Osteocyte (in vitro differentiated cells): ENCODE results near the gene ANXA10. TPM values are rescaled to one million over a fixed set of nuclear protein-coding genes. Genes with fewer than 3 reads are reported as not detected.

Experiments
- DNase-seq: peaks from one replicate; pipeline ENCODE4 v3.0.0; 2021; ENCODE audit warnings: mixed read lengths; ENCODE audit not compliant: unreplicated experiment; ENCODE audit errors: extremely low spot score
- H3K27ac Mint-ChIP-seq: one replicate; pipeline ENCODE4 v1.8.0; 2021; ENCODE audit warnings: mild to moderate bottlenecking, mixed read lengths; ENCODE audit not compliant: unreplicated experiment
- H3K27me3 Mint-ChIP-seq: one replicate; pipeline ENCODE4 v1.8.0; 2021; ENCODE audit warnings: mixed read lengths; ENCODE audit not compliant: unreplicated experiment
- H3K36me3 Mint-ChIP-seq: one replicate; pipeline ENCODE4 v1.8.0; 2021; ENCODE audit warnings: mixed read lengths; ENCODE audit not compliant: unreplicated experiment
- H3K4me1 Mint-ChIP-seq: one replicate; pipeline ENCODE4 v1.8.0; 2021; ENCODE audit warnings: mixed read lengths; ENCODE audit not compliant: unreplicated experiment
- H3K4me3 Mint-ChIP-seq: one replicate; pipeline ENCODE4 v1.8.0; 2021; ENCODE audit warnings: mild to moderate bottlenecking, moderate library complexity, mixed read lengths; ENCODE audit not compliant: unreplicated experiment
- H3K9me3 Mint-ChIP-seq: one replicate; pipeline ENCODE4 v1.8.0; 2021; ENCODE audit warnings: mixed read lengths; ENCODE audit not compliant: unreplicated experiment
- long read RNA-seq: library from polyadenylated mRNA; unstranded; transcript quantifications from one replicate; pipeline ENCODE4 v2.0.0, GENCODE V29; 2021
- total RNA-seq: library from RNA; stranded (reverse); gene quantifications from 2 replicates; pipeline ENCODE4 v1.2.1, GENCODE V29; 2021
- TF ChIP-seq, protein P1 (sequence below): fragments of 200-600 bp; sonication (generic); IDR thresholded peaks from 2 replicates; pipeline ENCODE4 v1.5.0; 2021; ENCODE audit warnings: antibody characterized with exemption, mild to moderate bottlenecking, moderate library complexity

ANXA10 gene, protein sequence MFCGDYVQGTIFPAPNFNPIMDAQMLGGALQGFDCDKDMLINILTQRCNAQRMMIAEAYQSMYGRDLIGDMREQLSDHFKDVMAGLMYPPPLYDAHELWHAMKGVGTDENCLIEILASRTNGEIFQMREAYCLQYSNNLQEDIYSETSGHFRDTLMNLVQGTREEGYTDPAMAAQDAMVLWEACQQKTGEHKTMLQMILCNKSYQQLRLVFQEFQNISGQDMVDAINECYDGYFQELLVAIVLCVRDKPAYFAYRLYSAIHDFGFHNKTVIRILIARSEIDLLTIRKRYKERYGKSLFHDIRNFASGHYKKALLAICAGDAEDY
- total RNA-seq, result not detected in 2 replicates
- long read RNA-seq, result 0 reads

DNA sequence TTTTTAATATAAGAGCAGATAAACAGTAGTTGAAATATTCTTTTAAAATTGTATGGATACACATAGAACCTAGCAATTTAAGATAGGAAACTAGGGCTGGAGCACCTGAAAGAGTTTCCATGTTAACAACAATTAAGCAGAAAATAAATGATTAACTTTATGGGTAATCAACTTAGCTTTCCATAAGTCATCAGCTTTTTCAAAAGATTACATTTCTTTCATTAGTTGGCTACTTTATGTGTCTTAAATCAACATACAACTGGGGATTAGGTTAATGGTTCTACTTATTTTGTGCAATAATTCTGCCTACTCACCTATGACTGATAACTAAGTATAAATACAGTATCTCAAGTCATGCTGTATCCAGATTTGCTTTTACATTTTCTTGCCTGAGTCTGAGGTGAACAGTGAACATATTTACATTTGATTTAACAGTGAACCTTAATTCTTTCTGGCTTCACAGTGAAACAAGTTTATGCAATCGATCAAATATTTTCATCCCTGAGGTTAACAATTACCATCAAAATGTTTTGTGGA, at the start of gene ANXA10:
Gene ANXA10, plus strand, starts transcription at position 362 of the 537 bp plus-strand sequence. Its CDS starts 164 bp downstream, at position 526.
- Mint-ChIP-seq H3K4me1 (peaks cover 2% of the 10 kb centered on the region), H3K9me3 (peaks cover 9% of the 10 kb centered on the region), H3K36me3 (no peaks in the 10 kb centered on the region), H3K27me3 (peaks cover 9% of the 10 kb centered on the region), H3K4me3 (no peak within 1 kb of the TSS), H3K27ac (no peak within 1 kb of the TSS)
- TF ChIP-seq, protein P1, sequence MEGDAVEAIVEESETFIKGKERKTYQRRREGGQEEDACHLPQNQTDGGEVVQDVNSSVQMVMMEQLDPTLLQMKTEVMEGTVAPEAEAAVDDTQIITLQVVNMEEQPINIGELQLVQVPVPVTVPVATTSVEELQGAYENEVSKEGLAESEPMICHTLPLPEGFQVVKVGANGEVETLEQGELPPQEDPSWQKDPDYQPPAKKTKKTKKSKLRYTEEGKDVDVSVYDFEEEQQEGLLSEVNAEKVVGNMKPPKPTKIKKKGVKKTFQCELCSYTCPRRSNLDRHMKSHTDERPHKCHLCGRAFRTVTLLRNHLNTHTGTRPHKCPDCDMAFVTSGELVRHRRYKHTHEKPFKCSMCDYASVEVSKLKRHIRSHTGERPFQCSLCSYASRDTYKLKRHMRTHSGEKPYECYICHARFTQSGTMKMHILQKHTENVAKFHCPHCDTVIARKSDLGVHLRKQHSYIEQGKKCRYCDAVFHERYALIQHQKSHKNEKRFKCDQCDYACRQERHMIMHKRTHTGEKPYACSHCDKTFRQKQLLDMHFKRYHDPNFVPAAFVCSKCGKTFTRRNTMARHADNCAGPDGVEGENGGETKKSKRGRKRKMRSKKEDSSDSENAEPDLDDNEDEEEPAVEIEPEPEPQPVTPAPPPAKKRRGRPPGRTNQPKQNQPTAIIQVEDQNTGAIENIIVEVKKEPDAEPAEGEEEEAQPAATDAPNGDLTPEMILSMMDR, result no peak
- DNase-seq, result no peak

GRCh38 chr4:168045354-168045753, 47.0 kb upstream of the ANXA10 start:
- TF ChIP-seq, protein P1, result no peak
- Mint-ChIP-seq H3K4me1 (no peaks in the 10 kb centered on the region), H3K9me3 (peaks cover 8% of the 10 kb centered on the region), H3K27ac (no peak overlapping the region), H3K4me3 (no peak overlapping the region), H3K27me3 (peaks cover 12% of the 10 kb centered on the region), H3K36me3 (no peaks in the 10 kb centered on the region)
- no peak for DNase-seq

DNA sequence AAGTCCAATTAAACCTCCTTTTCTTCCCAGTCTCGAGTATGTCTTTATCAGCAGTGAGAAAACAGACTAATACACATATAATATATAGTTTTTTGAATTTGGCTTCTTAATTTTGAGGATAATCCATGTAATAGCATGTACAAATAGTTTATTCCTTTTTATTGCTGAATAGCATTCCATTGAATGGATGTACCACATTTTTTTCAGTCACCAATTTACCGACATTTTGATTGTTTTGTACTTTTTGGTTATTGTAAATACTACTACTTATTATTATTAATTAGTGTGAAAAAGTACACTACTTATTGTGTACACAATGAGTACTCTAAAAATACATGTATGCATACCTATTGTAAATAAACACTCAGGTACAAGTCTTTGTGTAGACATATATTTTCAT, 42.3 kb upstream of the ANXA10 start:
- no peak overlapping the region for H3K4me3 Mint-ChIP-seq
- no peak for DNase-seq
- H3K27me3 Mint-ChIP-seq, result peaks cover 23% of the 10 kb centered on the region
- TF ChIP-seq, protein P1, result no peak
- no peaks in the 10 kb centered on the region for H3K4me1 Mint-ChIP-seq
- H3K36me3 Mint-ChIP-seq, result no peaks in the 10 kb centered on the region
- no peak overlapping the region for H3K27ac Mint-ChIP-seq
- H3K9me3 Mint-ChIP-seq, result peaks cover 8% of the 10 kb centered on the region

- peaks cover 8% of the 10 kb centered on the region for H3K9me3 Mint-ChIP-seq
- no peaks in the 10 kb centered on the region for H3K4me1 Mint-ChIP-seq
- no peak overlapping the region for H3K4me3 Mint-ChIP-seq
- TF ChIP-seq, protein P1, result no peak
- no peaks in the 10 kb centered on the region for H3K36me3 Mint-ChIP-seq
- H3K27ac Mint-ChIP-seq, result no peak overlapping the region
- peaks cover 30% of the 10 kb centered on the region for H3K27me3 Mint-ChIP-seq
- DNase-seq, result no peak
Observed at GRCh38 chr4:168051526-168051925, 40.8 kb upstream of the ANXA10 start.

DNA sequence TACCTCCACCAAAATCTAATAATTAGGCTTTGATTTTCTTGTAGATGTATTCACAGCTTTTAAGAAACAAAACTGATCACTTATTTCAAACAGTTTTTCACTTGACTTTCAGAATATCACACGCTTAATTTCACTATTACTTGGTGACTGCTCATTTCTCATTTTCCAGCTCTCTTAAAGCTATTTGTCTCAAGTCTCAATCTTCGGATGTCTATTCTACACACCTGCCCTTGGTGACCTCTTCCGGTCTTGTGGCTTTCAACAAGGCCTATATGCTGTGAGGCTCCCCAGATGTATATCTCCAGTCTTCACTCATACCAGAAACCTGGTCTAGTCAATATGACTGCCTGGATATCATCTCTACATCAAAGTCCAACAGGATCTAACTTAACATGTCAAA, 34.9 kb upstream of the ANXA10 start:
- DNase-seq, result no peak
- no peak overlapping the region for H3K4me3 Mint-ChIP-seq
- TF ChIP-seq, protein P1, result no peak
- H3K27ac Mint-ChIP-seq, result no peak overlapping the region
- no peaks in the 10 kb centered on the region for H3K9me3 Mint-ChIP-seq
- H3K36me3 Mint-ChIP-seq, result no peaks in the 10 kb centered on the region
- H3K27me3 Mint-ChIP-seq, result peaks cover 37% of the 10 kb centered on the region
- no peaks in the 10 kb centered on the region for H3K4me1 Mint-ChIP-seq
